H1 (cell line): ENCODE results near the gene ITGB7.

Source experiments
- CTCF ChIP-seq, 3 experiments: IDR thresholded peaks; 1 replicate in 2 of 3; 2 replicates in 1 of 3; pipeline versions ENCODE4 v1.5.1 to v1.6.1; 2011; ENCODE audit warnings: low read length in 3 of 3, mild to moderate bottlenecking in 3 of 3, inconsistent platforms in 2 of 3, low read depth in 1 of 3, moderate library complexity in 1 of 3; ENCODE audit not compliant: insufficient read depth in 1 of 3; ENCODE audit errors: control extremely low read depth in 1 of 3
- EP300 ChIP-seq, 2 experiments: IDR thresholded peaks; 1 replicate in 1 of 2; 2 replicates in 1 of 2; pipeline ENCODE4 v1.6.1; 2011 to 2012; ENCODE audit warnings: low read depth in 2 of 2, low read length in 2 of 2, mild to moderate bottlenecking in 2 of 2, borderline replicate concordance in 1 of 2, inconsistent platforms in 1 of 2, moderate library complexity in 1 of 2
- MAX ChIP-seq: IDR thresholded peaks from 2 replicates; pipeline ENCODE4 v1.6.1; 2012; ENCODE audit warnings: inconsistent platforms
- POU5F1 ChIP-seq: IDR thresholded peaks from 2 replicates; pipeline ENCODE4 v1.6.1; 2011; ENCODE audit warnings: low read depth, mild to moderate bottlenecking, low read length, moderate library complexity
- RAD21 ChIP-seq, 2 experiments: IDR thresholded peaks in 1 of 2; conservative IDR thresholded peaks in 1 of 2; 2 replicates each; pipeline ENCODE4 v1.6.1; 2011; ENCODE audit warnings: low read depth in 2 of 2, low read length in 2 of 2, improper control_type of control experiment in 1 of 2, inconsistent platforms in 1 of 2, mild to moderate bottlenecking in 1 of 2, moderate library complexity in 1 of 2
- SP1 ChIP-seq: IDR thresholded peaks from 2 replicates; pipeline ENCODE4 v1.6.1; 2011; ENCODE audit warnings: low read depth, low read length
- SUZ12 ChIP-seq: fragments of 200-600 bp; sonication (generic); IDR thresholded peaks from 2 replicates; pipeline ENCODE4 v1.6.1; 2012; ENCODE audit warnings: mild to moderate bottlenecking, inconsistent platforms, low read length, moderate library complexity, mixed read lengths

- TF ChIP-seq RAD21 (IDR thresholded peaks at IDR 0.05 in 1 of 2, conservative IDR thresholded peaks at IDR 0.05 in 1 of 2; ENCODE audit: low read depth in 2 of 2, low read length in 2 of 2), result peak; percentile 81 to 87
- TF ChIP-seq CTCF (IDR thresholded peaks at IDR 0.05; ENCODE audit: control extremely low read depth in 1 of 3, insufficient read depth in 1 of 3, low read depth in 1 of 3, low read length in 3 of 3), result peak; percentile 96 to 100 (median 100)
- TF ChIP-seq SP1, result no peak
- no peak for TF ChIP-seq POU5F1
- no peak for TF ChIP-seq EP300 (IDR thresholded peaks at IDR 0.05; ENCODE audit: borderline replicate concordance in 1 of 2, low read depth in 2 of 2, low read length in 2 of 2)
- peak; percentile 80 for TF ChIP-seq MAX
- no peak for TF ChIP-seq SUZ12
Measured at GRCh38 chr12:53159195-53159839, 47.7 kb downstream of the ITGB7 start.
